Heart left ventricle (tissue), 13 donors: ENCODE results near the gene PRKCA.

Experiments used
- POLR2A ChIP-seq, 2 donors: fragments of 450-650 bp; IDR thresholded peaks; one replicate each; pipeline ENCODE4 v1.6.1; 2017; ENCODE audit warnings: antibody characterized with exemption in 2 of 2, mild to moderate bottlenecking in 2 of 2, moderate library complexity in 2 of 2
- TF ChIP-seq, protein P1 (sequence below), 12 donors: fragments of 200-600 bp; sonication (generic) in 4 of 12; IDR thresholded peaks; one replicate each; pipeline versions ENCODE4 v1.5.0 to v1.8.0; 2018 to 2022; ENCODE audit warnings: antibody characterized with exemption in 12 of 12, mild to moderate bottlenecking in 5 of 12
- donor health status: ischemic (EF 13 %, LVEDD 7.1; RV severe dilation, severe dysfunction).
- donor health status: DM: no; HTN: yes; CAD: no.
- donor health status: DM: no; HTN: no; CAD: no.
- donor health status: ischemic (EF 25% LVEDD 6.9; RV normal size, moderate dysfunction).
- donor health status: ischemic (EF 25% LVEDD 5.7; RV mildly dilated, moderate dysfunction).
- donor health status: ischemic (EF 35%, LVEDD 5.7; RV mildly dilated, moderate dysfunction).
- donor health status: nonischemic (EF 11% LVEDD 7.7; RV severe dilation, severe dysfunction).
- donor health status: DM: yes; HTN: yes; CAD: no.
- donor health status: PGD.
- donor health status: ischemic (EF 29% LVEDD 5.4; RV normal size, mild dysfunction).
- donor health status: nonischemic (EF 23%, LVEDD 6.1; RV moderate dilation, normal function).

GRCh38 chr17:66341462-66341861, 39.0 kb downstream of the PRKCA start:
- TF ChIP-seq, protein P1, sequence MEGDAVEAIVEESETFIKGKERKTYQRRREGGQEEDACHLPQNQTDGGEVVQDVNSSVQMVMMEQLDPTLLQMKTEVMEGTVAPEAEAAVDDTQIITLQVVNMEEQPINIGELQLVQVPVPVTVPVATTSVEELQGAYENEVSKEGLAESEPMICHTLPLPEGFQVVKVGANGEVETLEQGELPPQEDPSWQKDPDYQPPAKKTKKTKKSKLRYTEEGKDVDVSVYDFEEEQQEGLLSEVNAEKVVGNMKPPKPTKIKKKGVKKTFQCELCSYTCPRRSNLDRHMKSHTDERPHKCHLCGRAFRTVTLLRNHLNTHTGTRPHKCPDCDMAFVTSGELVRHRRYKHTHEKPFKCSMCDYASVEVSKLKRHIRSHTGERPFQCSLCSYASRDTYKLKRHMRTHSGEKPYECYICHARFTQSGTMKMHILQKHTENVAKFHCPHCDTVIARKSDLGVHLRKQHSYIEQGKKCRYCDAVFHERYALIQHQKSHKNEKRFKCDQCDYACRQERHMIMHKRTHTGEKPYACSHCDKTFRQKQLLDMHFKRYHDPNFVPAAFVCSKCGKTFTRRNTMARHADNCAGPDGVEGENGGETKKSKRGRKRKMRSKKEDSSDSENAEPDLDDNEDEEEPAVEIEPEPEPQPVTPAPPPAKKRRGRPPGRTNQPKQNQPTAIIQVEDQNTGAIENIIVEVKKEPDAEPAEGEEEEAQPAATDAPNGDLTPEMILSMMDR (IDR thresholded peaks at IDR 0.05), result no peak
- no peak for TF ChIP-seq POLR2A (IDR thresholded peaks at IDR 0.05)
